NCI-H82 treated with DMSO at 0.1 percent for 48 hours (cell line): ENCODE measurements around the gene RNF44.
"Not testable (repeated sequence)": the region's sequence is repeated elsewhere in the genome, so short reads cannot be mapped to it uniquely, and the experiment has no call there.

Experiments used
- DNase-seq: peaks from one replicate; lab custom pipeline; 2025; ENCODE audit not compliant: unreplicated experiment; lab: John Stamatoyannopoulos, UW

Gene RNF44

GRCh38 chr5:176521286-176521685, 15.9 kb downstream of the RNF44 start:
- DNase-seq, result no peak

DNA sequence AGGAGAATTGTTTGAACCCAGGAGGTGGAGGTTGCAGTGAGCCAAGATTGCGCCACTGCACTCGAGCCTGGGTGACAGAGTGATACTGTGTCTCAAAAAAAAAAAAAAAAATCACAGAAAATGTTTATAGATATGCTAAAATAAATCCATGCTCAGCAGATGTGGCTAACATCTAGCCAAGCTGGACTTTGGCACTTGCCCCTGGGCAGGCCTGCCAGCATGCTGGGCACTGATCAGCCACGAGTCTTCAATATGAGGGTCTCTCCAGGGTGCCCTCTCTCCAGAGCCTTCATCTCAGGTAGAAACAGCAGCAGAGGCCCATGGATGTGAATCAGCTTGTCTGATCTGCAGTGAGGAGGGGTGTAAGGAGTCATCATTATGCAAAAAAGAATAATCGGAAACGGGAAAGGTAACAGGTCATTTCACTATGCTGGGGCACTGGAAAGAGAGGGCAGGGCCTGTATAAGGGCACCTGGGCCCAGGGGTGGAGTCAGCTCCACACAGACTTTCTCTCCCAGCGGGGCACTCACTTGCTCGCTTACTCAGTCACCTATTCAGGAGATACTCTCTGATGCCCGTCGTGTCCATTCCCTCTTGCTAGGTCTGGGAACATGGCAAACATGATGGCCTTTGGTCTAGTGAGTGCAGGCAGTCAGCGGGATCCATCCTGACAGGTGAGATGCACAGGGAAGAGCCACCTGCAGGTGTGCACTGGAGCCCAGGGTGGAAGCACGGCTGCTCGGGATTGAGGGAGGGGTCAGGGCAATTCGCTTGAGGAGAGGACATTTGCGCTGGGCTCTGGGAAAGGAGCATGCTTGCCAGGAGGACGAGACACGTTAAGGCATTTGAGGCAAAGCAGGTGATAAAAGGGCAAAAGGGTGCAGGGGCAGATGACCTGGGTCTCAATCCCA, 17.1 kb downstream of the RNF44 start:
- DNase-seq, result no peak

- no peak for DNase-seq
Measured at GRCh38 chr5:176517053-176517661, 20.0 kb downstream of the RNF44 start.

DNA sequence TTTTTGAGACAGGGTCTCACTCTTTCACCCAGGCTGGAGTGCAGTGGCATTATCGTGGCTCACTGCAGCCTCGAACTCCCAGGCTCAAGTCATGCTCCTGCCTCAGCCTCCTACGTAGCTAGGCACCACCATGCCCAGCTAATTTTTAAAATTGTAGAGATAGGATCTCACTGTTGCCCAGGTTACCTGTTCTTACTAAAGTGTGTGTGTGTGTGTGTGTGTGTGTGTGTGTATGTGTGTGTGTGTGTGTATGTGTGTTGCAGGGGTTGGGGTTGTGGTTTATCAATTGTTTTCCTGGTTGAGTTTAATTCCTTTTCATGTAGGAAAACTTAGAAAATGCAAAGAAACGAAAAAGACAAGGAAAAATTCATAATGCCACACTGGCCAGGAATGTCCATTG, 21.8 kb downstream of the RNF44 start:
- DNase-seq, result no peak

DNA sequence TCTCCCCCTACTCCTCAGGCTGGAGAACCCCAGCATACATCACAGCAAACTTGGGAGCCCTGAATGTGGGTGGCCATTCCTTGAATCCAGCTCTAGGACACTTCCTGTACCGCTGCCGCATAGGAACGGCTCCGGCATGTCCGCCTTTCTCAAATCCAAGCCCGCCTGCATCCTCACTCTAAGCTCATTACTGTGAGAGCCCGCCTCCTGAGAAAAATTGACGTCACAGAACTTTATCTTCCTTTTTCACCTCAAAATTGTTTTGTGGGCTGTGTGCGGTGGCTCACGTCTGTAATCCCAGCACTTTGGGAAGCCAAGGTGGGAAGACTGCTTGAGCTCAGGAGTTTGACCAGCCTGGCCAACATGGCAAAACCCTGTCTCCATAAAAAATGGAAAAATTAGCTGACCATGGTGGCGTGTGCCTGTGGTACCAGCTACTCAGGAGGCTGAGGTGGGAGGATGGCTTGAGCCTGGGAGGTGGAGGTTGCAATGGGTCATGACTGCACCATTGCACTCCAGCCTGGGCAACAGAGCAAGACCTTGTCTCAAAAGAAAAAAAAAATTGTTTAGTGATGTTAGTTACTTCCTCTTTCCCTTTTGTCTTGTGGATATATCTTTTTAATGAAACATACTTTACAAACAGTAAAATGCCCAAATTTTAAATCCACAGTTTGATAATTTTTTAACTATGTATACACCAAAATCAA, 22.8 kb downstream of the RNF44 start:
- no peak for DNase-seq

DNA sequence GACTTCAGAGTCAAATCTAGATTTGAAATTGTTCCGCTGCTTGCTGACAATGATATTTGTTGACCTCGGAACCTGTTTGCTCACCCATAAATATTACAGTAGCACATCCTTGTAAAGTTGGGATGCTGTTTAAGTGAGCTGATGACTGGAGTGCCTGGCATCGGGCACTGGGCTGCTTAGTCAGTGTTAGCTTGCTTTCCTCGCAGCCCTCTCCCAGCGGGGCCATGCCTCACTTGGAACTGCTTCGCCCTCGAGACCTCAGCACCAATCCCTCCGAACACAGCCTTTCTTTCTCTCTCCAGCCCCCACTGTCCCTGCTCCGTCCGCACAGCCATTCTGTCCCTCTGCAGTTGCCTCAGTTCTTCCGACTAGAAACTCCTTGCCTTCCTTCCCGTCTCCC, 23.4 kb downstream of the RNF44 start:
- DNase-seq, result no peak

DNA sequence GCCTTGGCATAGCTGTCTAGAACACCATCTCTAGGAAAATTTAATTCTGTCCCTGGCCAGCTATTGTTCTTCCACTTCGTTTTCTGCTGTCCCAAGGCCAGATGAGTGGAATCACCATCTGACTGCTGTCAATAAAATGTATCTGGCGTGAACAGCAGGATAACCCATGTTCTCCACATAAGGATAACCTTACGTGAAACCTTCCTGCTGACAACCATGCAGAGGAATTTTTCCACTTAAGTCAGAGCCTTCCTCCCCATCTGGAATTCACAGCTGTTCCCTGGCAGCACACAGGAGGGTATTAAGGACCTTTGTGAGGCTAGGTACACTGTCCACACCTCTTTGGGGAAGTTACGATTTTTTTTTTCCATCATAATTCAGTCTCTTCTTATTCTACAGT, 28.6 kb downstream of the RNF44 start:
- no peak for DNase-seq

DNA sequence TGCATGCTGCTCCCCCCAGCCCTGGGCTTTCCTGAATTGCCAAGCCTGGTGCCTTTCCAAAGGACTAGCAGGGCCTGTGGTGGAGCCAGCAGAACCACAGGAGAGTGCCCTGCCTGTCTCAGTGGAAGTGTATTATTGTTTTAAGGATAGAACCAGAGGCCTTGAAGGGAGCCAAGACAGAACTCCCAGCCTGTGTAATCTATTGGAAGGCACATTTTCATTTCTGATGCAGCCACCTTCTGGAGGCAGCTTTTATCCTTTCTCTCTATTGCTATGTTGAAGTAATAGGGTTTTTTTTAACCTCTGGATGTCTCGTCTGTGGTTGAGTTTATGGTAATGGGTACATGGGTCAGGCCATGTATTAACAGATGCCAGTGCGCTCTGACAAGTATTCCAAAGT, 29.3 kb downstream of the RNF44 start:
- DNase-seq, result no peak

GRCh38 chr5:176503496-176503895, 33.7 kb downstream of the RNF44 start:
- DNase-seq, result no peak

- no peak for DNase-seq
Measured at GRCh38 chr5:176501333-176501732, 35.9 kb downstream of the RNF44 start.

DNA sequence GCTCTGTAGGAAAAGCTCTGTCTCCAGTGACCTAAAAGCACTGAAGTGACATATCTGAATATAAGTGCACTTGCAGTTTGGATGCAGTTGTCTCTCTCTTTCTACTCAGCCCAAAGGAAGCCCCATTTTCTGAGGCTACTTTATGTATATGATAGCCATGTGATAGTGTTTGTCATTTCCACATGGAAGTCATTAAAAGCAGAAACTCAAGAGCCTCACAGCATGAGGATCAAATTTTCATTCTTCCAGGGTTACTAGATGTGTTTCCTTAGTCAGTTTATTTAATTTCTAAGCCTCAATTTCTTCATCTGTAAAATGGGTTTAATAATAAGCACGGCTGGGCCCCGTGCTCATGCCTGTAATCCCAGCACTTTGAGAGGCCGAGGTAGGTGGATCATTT, 36.7 kb downstream of the RNF44 start:
- no peak for DNase-seq

- DNase-seq, result no peak
Measured at GRCh38 chr5:176499273-176499672, 37.9 kb downstream of the RNF44 start.

DNA sequence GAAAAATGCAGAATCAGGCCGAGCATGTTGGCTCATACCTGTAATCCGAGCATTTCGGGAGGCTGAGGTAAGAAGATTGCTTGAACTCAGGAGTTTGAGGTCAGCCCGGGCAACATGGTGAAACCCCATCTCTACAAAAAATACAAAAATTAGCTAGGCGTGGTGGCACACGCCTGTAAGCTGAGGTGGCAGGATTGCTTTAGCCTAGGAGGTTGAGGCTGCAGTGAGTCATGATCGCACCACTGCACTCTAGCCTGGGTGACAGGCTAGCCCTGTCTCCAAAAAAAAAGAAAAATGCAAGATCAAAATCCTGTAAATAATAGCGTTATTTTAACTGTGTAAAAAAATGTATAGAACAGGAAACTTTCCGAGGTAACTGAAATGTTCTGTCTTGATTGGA, 39.4 kb downstream of the RNF44 start:
- DNase-seq, result no peak

DNA sequence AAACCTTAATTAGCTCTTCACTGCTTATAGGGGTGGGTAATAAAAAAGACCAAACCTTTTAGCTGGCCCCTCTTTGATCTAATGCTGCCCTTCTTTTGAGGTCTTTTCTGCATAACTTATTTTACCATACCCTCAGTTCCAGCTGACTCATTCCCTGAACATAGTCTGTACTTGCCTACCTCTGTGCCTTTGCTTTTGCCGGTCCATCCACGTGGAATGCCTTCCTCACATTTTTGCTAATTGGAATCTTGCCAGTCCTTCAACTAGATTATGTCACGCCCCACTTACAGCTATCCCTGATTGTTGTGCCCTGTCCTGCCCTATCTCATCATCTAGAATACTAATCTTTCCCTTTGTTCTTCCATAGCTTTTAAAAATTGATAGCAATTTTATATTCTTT, 44.8 kb downstream of the RNF44 start:
- no peak for DNase-seq

GRCh38 chr5:176491901-176492300, 45.3 kb downstream of the RNF44 start:
- DNase-seq, result no peak

- DNase-seq, result no peak
Measured at GRCh38 chr5:176491101-176491502, 46.1 kb downstream of the RNF44 start.

DNA sequence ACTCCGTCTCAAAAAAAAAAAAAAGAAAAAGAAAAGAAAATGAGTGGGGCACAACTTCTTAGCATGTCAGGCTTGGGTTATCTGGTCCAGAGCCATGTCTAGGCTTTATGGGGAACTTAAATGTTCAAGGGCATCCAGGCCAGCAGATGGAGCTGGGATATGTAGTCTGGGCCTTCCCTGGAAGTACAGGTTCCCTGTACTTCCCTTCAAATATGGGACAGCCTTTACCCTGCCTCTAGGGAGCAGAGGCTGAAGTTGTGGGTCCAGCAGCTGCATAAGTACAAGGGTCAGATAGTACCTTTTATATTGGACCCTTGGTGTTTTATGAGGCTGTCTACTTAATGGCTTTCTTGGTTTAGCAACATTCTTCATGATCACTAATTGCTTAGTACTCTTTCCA, 46.9 kb downstream of the RNF44 start:
- DNase-seq, result no peak

DNA sequence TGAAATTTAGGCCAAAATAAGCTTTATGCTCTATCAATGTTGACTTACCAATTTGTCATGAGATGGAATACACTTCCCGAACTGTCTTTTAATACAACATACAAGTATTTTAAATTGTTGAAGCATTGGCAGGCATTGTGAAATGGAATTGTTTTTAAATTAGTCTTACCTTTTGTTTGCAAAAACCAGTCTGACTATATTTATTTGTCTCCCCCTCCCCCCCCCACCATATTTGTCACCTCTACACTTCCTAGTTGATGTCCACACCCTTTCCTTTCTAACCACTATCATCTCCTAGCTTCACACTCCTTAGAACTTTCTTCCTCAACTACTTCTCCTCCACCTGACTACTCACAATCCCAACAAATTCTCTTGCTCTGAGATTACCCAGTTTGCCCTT, 48.1 kb downstream of the RNF44 start:
- DNase-seq, result no peak

DNA sequence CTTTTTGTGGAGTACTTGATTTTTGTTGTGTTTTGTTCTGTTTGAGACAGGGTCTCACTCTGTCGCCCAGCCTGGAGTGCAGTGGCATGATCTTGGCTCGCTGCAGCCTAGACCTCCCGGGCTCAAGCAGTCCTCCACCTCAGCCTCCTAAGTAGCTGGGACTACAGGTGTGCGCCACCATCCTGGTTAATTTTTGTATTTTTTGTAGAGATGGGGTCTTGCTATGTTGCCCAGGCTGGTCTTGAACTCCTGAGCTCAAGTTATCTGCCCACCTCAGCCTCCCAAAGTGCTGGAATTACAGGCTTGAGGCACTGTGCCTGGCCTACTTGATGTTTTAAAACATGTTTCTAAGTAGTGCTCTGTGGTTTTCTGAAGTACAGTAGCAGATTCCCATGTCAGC, 50.0 kb downstream of the RNF44 start:
- DNase-seq, result not testable (repeated sequence)

DNA sequence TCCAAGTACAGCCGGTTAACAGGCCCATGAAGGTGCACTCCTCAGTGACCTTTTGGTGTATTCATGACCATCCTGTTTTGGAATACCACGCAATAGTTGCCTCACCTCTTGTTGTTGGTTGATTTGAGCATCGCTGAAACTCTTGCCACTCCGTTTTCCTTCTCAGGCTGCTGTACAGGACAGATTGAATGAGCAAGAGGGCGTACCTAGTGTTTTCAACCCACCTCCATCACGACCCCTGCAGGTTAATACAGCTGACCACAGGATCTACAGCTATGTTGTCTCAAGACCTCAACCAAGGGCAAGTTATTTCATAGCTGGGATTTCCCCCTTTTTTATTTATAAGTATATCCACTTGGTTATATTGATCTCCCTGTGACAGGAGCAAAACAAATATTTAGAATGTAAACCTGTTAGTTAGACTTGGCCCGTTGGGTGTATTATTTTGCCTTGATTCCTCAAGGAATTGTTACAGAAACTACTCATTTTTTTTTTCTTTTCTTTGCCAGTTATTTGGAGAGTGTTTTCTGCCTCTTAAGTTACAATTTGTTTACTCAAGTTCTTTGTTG, 50.9 kb downstream of the RNF44 start:
- no peak for DNase-seq

DNA sequence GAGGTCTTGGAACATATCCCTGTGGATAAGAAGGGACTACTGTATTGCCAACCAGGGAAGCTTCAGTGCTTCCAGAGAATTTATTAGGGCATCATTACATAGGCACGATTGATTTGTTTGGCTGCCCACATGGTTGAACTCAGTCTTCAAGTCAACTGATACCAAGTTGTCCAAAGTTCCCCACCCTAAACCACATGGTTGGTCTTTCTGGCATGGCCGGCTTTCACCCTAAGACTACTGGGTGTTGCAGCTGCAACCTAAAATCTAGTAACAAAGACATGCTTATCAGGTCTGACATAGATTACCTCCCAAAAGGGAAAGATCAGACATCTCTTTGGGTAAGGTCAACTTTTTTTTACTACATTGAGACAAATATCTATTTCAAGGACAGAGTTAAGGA, 52.0 kb downstream of the RNF44 start:
- DNase-seq, result no peak

- no peak for DNase-seq
Measured at GRCh38 chr5:176481711-176482110, 55.5 kb downstream of the RNF44 start.
